ENCODE measurements around the gene CATSPERZ.

GRCh38 chr11:64291262-64291751 lies 8.9 kb upstream of the CATSPERZ start, which contains the start of gene KCNK4:
- TF ChIP-seq CTCF (CRISPR knock-in tag; IDR thresholded peaks at IDR 0.05) (no peak), ARHGAP35 (CRISPR knock-in tag; IDR thresholded peaks at IDR 0.05; ENCODE audit: borderline replicate concordance) (no peak), AFF4 (CRISPR knock-in tag; IDR thresholded peaks at IDR 0.05) (no peak), MXI1 (IDR thresholded peaks at IDR 0.05; ENCODE audit: borderline replicate concordance, low read depth, low read length) (no peak), ZNF619 (CRISPR knock-in tag; IDR thresholded peaks at IDR 0.05) (no peak), ZNF766 (CRISPR knock-in tag; IDR thresholded peaks at IDR 0.05; ENCODE audit: borderline replicate concordance) (no peak), TBX3 (IDR thresholded peaks at IDR 0.05; ENCODE audit: borderline replicate concordance) (no peak), POLR2A (IDR thresholded peaks at IDR 0.05; ENCODE audit: insufficient read depth in 1 of 2, low read depth in 2 of 2, low read length in 2 of 2) (no peak)

All from HepG2 (cell line).